GM23338 (cell line): ENCODE data around the gene BTBD1. TPM values are rescaled to one million over a fixed set of nuclear protein-coding genes. Genes with fewer than 3 reads are reported as not detected.

Source experiments
- ATAC-seq: fragments of 200-7000 bp; cut with Tn5 transposase; 3 replicates; pipeline ENCODE4 v1.9.1; 2020
- DNase-seq: peaks from one replicate; pipeline ENCODE4 v3.0.0-alpha.2; 2015; ENCODE audit warnings: low spot score
- H2AFZ ChIP-seq: fragments of 200-600 bp; sonication (generic); 2 replicates; pipeline ENCODE4 v1.8.0; 2016; ENCODE audit warnings: antibody characterized with exemption, mild to moderate bottlenecking, moderate library complexity
- H3F3A ChIP-seq: fragments of 200-600 bp; sonication (generic); replicated peaks from 2 replicates; pipeline ENCODE4 v1.8.0; 2017; ENCODE audit warnings: antibody characterized with exemption, mixed run types, low read depth
- H3K27ac ChIP-seq: fragments of 200-600 bp; sonication (generic); 2 replicates; pipeline ENCODE4 v1.6.1; 2016; ENCODE audit warnings: low read depth
- H3K27me3 ChIP-seq: fragments of 200-600 bp; sonication (generic); 2 replicates; pipeline ENCODE4 v1.8.0; 2016; ENCODE audit warnings: mild to moderate bottlenecking, mixed run types, moderate library complexity; ENCODE audit not compliant: insufficient read depth
- H3K36me3 ChIP-seq: fragments of 200-600 bp; sonication (generic); 2 replicates; pipeline ENCODE4 v1.8.0; 2016; ENCODE audit warnings: mild to moderate bottlenecking; ENCODE audit not compliant: insufficient read depth
- H3K4me1 ChIP-seq: fragments of 200-600 bp; sonication (generic); 2 replicates; pipeline ENCODE4 v1.8.0; 2016; ENCODE audit warnings: mild to moderate bottlenecking, moderate library complexity; ENCODE audit not compliant: insufficient read depth
- H3K4me2 ChIP-seq: fragments of 200-600 bp; sonication (generic); 2 replicates; pipeline ENCODE4 v1.7.1; 2017; ENCODE audit warnings: mixed run types
- H3K4me3 ChIP-seq: fragments of 200-600 bp; sonication (generic); 2 replicates; pipeline ENCODE4 v1.6.1; 2016; ENCODE audit warnings: mixed run types
- H3K79me2 ChIP-seq: fragments of 200-600 bp; sonication (generic); replicated peaks from 2 replicates; pipeline ENCODE4 v1.8.0; 2017; ENCODE audit warnings: mild to moderate bottlenecking; ENCODE audit not compliant: insufficient read depth
- H3K9me2 ChIP-seq: fragments of 200-600 bp; sonication (generic); 2 replicates; pipeline ENCODE4 v1.8.0; 2017; ENCODE audit not compliant: insufficient read depth
- H4K20me1 ChIP-seq: fragments of 200-600 bp; sonication (generic); replicated peaks from 2 replicates; pipeline ENCODE4 v1.8.0; 2017; ENCODE audit warnings: mild to moderate bottlenecking; ENCODE audit not compliant: insufficient read depth
- H3K27ac Mint-ChIP-seq: 2 replicates; pipeline ENCODE4 v1.8.0; 2020; ENCODE audit warnings: inconsistent platforms, mild to moderate bottlenecking, moderate library complexity, mixed read lengths
- H3K27me3 Mint-ChIP-seq: 3 replicates; pipeline ENCODE4 v1.8.0; 2022; ENCODE audit warnings: low read depth, mild to moderate bottlenecking, moderate library complexity, mixed read lengths, inconsistent platforms; ENCODE audit not compliant: insufficient read depth, poor library complexity
- H3K36me3 Mint-ChIP-seq: 3 replicates; pipeline ENCODE4 v1.8.0; 2021; ENCODE audit warnings: low read depth, mild to moderate bottlenecking, inconsistent platforms, moderate library complexity, mixed read lengths
- H3K4me1 Mint-ChIP-seq: 3 replicates; pipeline ENCODE4 v1.8.0; 2020; ENCODE audit warnings: mild to moderate bottlenecking, inconsistent platforms, mixed read lengths
- H3K4me3 Mint-ChIP-seq: 3 replicates; pipeline ENCODE4 v1.8.0; 2021; ENCODE audit warnings: moderate library complexity, mild to moderate bottlenecking, inconsistent platforms, mixed read lengths
- H3K9me3 Mint-ChIP-seq: 3 replicates; pipeline ENCODE4 v1.8.0; 2020; ENCODE audit warnings: moderate library complexity, mild to moderate bottlenecking, inconsistent platforms, mixed read lengths
- CREB1 ChIP-seq: fragments of 250-450 bp; sonication (Bioruptor Pico); IDR thresholded peaks from 2 replicates; pipeline ENCODE4 v1.5.0; 2020; ENCODE audit warnings: low read depth, mild to moderate bottlenecking, moderate library complexity
- CTCF ChIP-seq, 2 experiments: fragments of 200-600 bp in 1 of 2; sonication (generic) in 1 of 2; conservative IDR thresholded peaks; 2 replicates each; pipeline versions ENCODE4 v1.5.1 to v1.6.1; 2016 to 2017; ENCODE audit warnings: antibody characterized with exemption in 2 of 2, low read depth in 2 of 2, mild to moderate bottlenecking in 2 of 2, moderate library complexity in 1 of 2
- ETS1 ChIP-seq: IDR thresholded peaks from 2 replicates; pipeline ENCODE4 v1.6.1; 2016; ENCODE audit warnings: antibody characterized with exemption
- EZH2 ChIP-seq: fragments of 200-600 bp; sonication (generic); IDR thresholded peaks from one replicate; pipeline ENCODE4 v1.8.0; 2017; ENCODE audit warnings: antibody characterized with exemption, mild to moderate bottlenecking, low read depth; ENCODE audit not compliant: unreplicated experiment
- JUNB ChIP-seq: IDR thresholded peaks from one replicate; pipeline ENCODE4 v1.6.1; 2016; ENCODE audit warnings: antibody characterized with exemption; ENCODE audit not compliant: unreplicated experiment
- POLR2AphosphoS5 ChIP-seq: IDR thresholded peaks from 2 replicates; pipeline ENCODE4 v1.6.1; 2016; ENCODE audit warnings: antibody characterized with exemption, low read depth
- REST ChIP-seq: IDR thresholded peaks from one replicate; pipeline ENCODE4 v1.6.1; 2018; ENCODE audit warnings: antibody characterized with exemption; ENCODE audit not compliant: unreplicated experiment
- STAT1 ChIP-seq: IDR thresholded peaks from one replicate; pipeline ENCODE4 v1.6.1; 2016; ENCODE audit warnings: antibody characterized with exemption; ENCODE audit not compliant: unreplicated experiment
- ZNF114 ChIP-seq: fragments of 250-450 bp; sonication (Bioruptor Pico); IDR thresholded peaks from 2 replicates; pipeline ENCODE4 v1.5.0; 2020; ENCODE audit warnings: mild to moderate bottlenecking, moderate library complexity
- ZNF331 ChIP-seq: fragments of 250-450 bp; sonication (Bioruptor Pico); IDR thresholded peaks from 2 replicates; pipeline ENCODE4 v1.5.0; 2020; ENCODE audit warnings: low read depth, mild to moderate bottlenecking, moderate library complexity
- polyA plus RNA-seq: library from polyadenylated mRNA; unstranded; fragments of >200 nt; fragmentation: Nextera tagmentation; extraction: Ambion mirVana; gene quantifications from 2 replicates; pipeline ENCODE4 v1.2.1, GENCODE V29; 2016
- total RNA-seq: library from RNA; depleted of rRNA; stranded (reverse); fragments of >200 nt; shearing (Covaris generic); gene quantifications from 2 replicates; pipeline ENCODE4 v1.2.3, GENCODE V29; 2014

The BTBD1 gene
- total and polyA plus RNA-seq, 2 experiments from 2014 or later, result 12.6 to 66.1 TPM

GRCh38 chr15:82980981-82981380 is 86.1 kb downstream of the BTBD1 start:
- Histone ChIP-seq H3F3A (no peaks in the 10 kb centered on the region), H3K79me2 (no peaks in the 10 kb centered on the region), H4K20me1 (0 out of 2 replicates have a peak, but pooled peaks cover 3% of the 10 kb centered on the region), H3K4me2 (no peak overlapping the region), H3K27ac (no peak overlapping the region), H3K4me3 (no peak overlapping the region), H3K36me3 (no peaks in the 10 kb centered on the region; the same call in 1 of the 2 replicates), H2AFZ (no peak overlapping the region), H3K9me2 (peaks cover 8% of the 10 kb centered on the region), H3K4me1 (no peaks in the 10 kb centered on the region), H3K27me3 (peaks cover 11% of the 10 kb centered on the region)
- TF ChIP-seq CTCF (conservative IDR thresholded peaks at IDR 0.05; ENCODE audit: low read depth in 2 of 2) (no peak), ETS1 (no peak), REST (no peak)
- ATAC-seq, result no peak
- Mint-ChIP-seq H3K27ac (no peak overlapping the region), H3K36me3 (peaks cover 6% of the 10 kb centered on the region; the same call in 1 of the 3 replicates), H3K9me3 (peaks cover 9% of the 10 kb centered on the region; the same call in 1 of the 3 replicates), H3K27me3 (peaks cover 8% of the 10 kb centered on the region), H3K4me1 (peaks cover 7% of the 10 kb centered on the region; the same call in 2 of the 3 replicates), H3K4me3 (no peak overlapping the region)
- DNase-seq, result no peak

- H3K27ac Mint-ChIP-seq, result no peak overlapping the region
- TF ChIP-seq ZNF331 (CRISPR knock-in tag), result no peak
- TF ChIP-seq CREB1, result no peak
- TF ChIP-seq EZH2, result no peak
- no peak for TF ChIP-seq ETS1
- no peak for TF ChIP-seq JUNB
- TF ChIP-seq STAT1, result no peak
- no peak for TF ChIP-seq REST
- TF ChIP-seq ZNF114 (CRISPR knock-in tag), result no peak
- TF ChIP-seq CTCF (conservative IDR thresholded peaks at IDR 0.05; ENCODE audit: low read depth in 2 of 2), result no peak
- no peak for TF ChIP-seq POLR2AphosphoS5
- DNase-seq (no peak), ATAC-seq (no peak)
- Histone ChIP-seq H3K4me1 (no peaks in the 10 kb centered on the region), H3K9me2 (0 out of 2 replicates have a peak, but pooled peaks cover under 1% of the 10 kb centered on the region), H3K27me3 (peaks cover 2% of the 10 kb centered on the region), H3K36me3 (no peaks in the 10 kb centered on the region; the same call in 1 of the 2 replicates), H3F3A (no peaks in the 10 kb centered on the region), H3K4me2 (no peak overlapping the region), H4K20me1 (0 out of 2 replicates have a peak, but pooled peaks cover 3% of the 10 kb centered on the region), H2AFZ (no peak overlapping the region), H3K27ac (no peak overlapping the region), H3K4me3 (no peak overlapping the region), H3K79me2 (no peaks in the 10 kb centered on the region)
- no peaks in the 10 kb centered on the region for H3K4me1 Mint-ChIP-seq
- no peak overlapping the region for H3K4me3 Mint-ChIP-seq
- H3K9me3 Mint-ChIP-seq, result no peaks in the 10 kb centered on the region
- H3K36me3 Mint-ChIP-seq, result no peaks in the 10 kb centered on the region
- no peaks in the 10 kb centered on the region for H3K27me3 Mint-ChIP-seq
These were observed 87.3 kb downstream of the BTBD1 start for GRCh38 chr15:82979726-82980125.
